ENCODE measurements around the gene TAS2R1. TPM values are rescaled to one million over a fixed set of nuclear protein-coding genes. Genes with fewer than 3 reads are reported as not detected.

TAS2R1 gene
- total RNA-seq, 2 donors from 2014 or later, result not detected

DNA sequence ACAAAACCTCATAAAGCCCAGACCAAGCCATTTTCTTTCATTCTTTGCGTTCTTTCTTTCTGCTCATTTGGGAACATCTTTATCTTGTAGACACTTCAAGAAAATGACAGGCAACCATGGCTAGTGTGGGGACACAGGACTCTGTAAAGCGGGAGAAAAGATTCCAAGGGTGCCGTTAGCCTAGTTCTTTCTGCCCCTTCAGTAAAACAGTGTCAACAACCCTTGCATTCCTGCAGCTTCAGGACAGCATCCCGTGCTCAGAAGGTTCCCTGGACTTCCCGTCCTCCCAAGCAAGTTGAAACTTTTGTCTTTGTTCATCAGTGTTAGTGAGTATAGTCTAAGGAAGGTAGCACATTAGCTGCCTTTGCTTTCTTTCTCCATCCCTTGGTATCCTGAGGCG is 41.9 kb downstream of the TAS2R1 start:
- Mint-ChIP-seq H3K9me3 (no peaks in the 10 kb centered on the region), H3K27me3 (no peaks in the 10 kb centered on the region), H3K36me3 (ENCODE audit: low read depth) (no peaks in the 10 kb centered on the region), H3K4me1 (no peaks in the 10 kb centered on the region), H3K27ac (no peak overlapping the region), H3K4me3 (no peak overlapping the region)
- no peak for ATAC-seq (replicated peaks)

DNA sequence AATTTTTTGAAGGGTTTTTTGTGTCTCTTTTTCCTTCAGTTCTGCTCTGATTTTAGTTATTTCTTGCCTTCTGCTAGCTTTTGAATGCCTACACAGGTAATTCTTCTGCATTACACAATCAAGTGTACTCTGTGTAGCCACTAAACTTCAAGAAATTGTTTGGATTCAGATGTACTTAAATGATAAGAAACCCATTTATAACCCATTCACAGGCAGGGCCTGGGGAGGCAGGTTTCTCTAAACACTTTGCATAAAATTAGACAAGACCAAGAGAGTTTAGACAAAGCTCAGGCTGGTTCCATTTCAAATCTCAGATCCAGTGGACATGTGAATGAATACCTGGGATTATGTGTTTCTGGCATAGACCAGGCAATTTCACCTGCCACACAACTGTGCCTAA is 43.0 kb downstream of the TAS2R1 start:
- no peak for ATAC-seq (replicated peaks)
- Mint-ChIP-seq H3K4me1 (no peaks in the 10 kb centered on the region), H3K36me3 (ENCODE audit: low read depth) (no peaks in the 10 kb centered on the region), H3K27me3 (no peaks in the 10 kb centered on the region), H3K27ac (no peak overlapping the region), H3K9me3 (no peaks in the 10 kb centered on the region), H3K4me3 (no peak overlapping the region)

DNA sequence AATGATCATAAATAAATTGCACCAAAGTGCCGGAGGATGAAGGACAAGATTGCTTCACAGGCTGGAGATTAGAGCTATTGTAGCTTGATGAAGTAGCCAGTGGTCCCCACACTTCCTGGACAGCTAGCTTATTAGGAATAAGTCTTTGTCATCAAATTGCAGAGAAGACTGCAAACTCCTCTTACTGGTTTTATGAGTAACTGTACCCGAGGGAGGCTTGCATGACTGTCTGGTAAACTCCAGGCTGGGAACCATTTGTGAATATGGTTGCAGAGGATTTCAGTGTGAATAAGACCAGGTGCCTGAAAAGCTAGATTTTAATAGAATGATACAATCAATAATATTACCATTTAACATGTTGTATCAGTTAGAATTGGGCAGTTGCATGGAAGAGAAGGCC is 47.7 kb downstream of the TAS2R1 start:
- H3K27ac Mint-ChIP-seq, result no peak overlapping the region
- no peak for ATAC-seq (replicated peaks)
- H3K9me3 Mint-ChIP-seq, result no peaks in the 10 kb centered on the region
- no peak overlapping the region for H3K4me3 Mint-ChIP-seq
- no peaks in the 10 kb centered on the region for H3K36me3 Mint-ChIP-seq (ENCODE audit: low read depth)
- H3K27me3 Mint-ChIP-seq, result no peaks in the 10 kb centered on the region
- H3K4me1 Mint-ChIP-seq, result no peaks in the 10 kb centered on the region

Other genes with a start within 250 kb of the TAS2R1 start
- gene SEMA5A, start 84.3 kb downstream of the TAS2R1 start, total RNA-seq, result not detected